ENCODE results near the gene CACHD1. TPM values are rescaled to one million over a fixed set of nuclear protein-coding genes. Genes with fewer than 3 reads are reported as not detected.

The CACHD1 gene
- total RNA-seq, 1 donor from 2014 or later: 14.2 TPM

GRCh38 chr1:64523413-64524337 is 53.7 kb downstream of the CACHD1 start:
- DNase-seq (ENCODE audit: low spot score): no peak

- DNase-seq (ENCODE audit: low spot score): no peak
Measured at GRCh38 chr1:64524614-64525013, 54.7 kb downstream of the CACHD1 start.

- DNase-seq (ENCODE audit: low spot score): no peak
Measured at GRCh38 chr1:64525116-64525686, 55.3 kb downstream of the CACHD1 start.

GRCh38 chr1:64526312-64526711 is 56.4 kb downstream of the CACHD1 start:
- no peak for DNase-seq (ENCODE audit: low spot score)

DNA sequence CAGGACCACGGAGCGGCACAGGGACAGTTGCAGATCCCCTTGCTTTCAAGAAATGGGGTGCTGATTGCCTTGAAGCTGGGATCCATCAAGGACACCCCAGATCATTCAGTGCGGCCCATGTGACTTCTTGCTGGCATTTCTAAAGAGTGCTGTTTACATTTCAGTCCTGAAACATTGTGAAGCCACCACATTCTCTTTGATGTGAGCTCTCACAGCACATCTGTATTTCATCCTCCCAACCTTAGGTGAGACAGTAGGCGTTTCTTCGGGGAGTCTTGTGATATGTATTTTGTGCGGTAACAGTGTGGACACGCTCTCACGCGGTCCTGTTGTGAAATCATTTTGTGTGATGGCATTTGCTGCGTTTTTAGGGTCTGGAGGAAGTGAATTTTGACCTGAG is 57.2 kb downstream of the CACHD1 start:
- no peak for DNase-seq (ENCODE audit: low spot score)

- DNase-seq (ENCODE audit: low spot score): no peak
Measured at GRCh38 chr1:64527786-64528185, 57.9 kb downstream of the CACHD1 start.

GRCh38 chr1:64530969-64531692 is 61.2 kb downstream of the CACHD1 start:
- no peak for DNase-seq (ENCODE audit: low spot score)

GRCh38 chr1:64532646-64533045 is 62.7 kb downstream of the CACHD1 start:
- DNase-seq (ENCODE audit: low spot score): no peak

DNA sequence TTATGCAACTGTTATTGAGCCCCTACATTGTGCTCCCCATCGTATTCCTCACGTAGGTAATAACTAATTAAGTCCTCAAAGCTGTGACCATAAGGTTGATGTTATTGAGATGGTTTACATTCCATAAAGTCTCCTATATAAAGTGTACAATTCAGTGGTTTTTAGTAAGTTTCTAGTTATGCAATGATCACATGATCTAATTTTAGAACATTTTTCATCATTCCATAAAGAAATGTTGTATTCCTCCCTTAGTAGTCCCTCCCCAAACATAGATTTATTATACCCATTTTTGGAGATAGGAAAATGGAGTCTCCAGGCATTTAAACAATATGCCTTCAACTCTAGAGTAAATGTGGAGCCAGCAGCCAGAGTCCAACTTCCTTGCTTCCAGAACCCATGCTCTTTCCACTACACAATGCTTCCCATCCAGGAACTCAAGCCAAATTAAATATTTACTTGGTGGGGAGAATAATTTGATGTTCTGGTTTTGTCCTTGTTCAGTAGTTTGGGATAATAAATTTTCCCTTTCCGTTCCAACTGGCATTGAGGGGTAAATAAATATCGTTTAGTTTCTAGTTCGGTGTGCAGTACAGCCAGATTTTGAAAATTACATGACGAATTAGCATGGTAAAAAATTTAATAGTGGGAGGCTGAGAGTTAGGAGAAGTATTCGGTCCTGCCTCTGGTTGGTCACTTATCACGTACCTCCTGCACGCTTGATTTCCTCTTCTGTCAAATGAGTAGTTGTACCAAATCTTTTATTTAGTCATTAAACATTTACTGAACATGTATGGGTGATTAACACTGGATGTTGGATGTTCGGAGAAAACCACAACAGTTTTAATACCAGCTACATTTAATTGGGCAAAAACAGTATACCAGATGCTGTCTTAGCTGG is 66.3 kb downstream of the CACHD1 start:
- DNase-seq (ENCODE audit: low spot score): no peak

DNA sequence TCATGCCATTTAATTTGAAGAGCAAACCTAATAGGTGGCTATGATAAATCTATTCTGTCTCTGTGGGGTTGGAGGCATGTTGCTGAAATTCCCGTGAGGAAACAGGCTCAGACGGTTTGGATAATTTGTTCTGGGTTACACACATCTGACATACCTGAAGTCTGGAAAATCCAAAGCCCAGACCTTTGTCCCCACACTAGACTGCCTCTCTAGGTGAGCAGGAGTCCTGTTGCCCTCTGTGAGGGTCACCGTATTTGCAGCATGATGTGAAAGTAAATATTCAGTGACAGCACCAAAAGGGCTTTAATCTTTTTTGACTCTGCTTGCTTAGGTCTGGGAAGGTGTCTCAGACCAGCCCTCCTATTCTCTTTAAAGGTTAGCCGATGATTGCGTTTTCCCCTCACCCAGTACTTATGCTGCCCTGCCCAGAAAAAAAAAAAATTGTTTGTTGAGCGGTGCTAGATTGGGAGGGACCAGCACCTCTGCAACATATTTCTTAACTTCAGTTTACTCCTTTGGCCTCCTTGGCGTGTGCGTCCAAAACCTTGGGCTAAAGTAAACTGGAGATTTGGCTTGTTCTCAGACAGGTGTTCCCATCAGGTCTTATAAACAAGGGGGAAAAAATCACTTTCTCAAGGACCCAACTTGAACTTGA is 67.0 kb downstream of the CACHD1 start:
- no peak for DNase-seq (ENCODE audit: low spot score)

- no peak for DNase-seq (ENCODE audit: low spot score)
Measured at GRCh38 chr1:64537942-64538341, 68.0 kb downstream of the CACHD1 start.

DNA sequence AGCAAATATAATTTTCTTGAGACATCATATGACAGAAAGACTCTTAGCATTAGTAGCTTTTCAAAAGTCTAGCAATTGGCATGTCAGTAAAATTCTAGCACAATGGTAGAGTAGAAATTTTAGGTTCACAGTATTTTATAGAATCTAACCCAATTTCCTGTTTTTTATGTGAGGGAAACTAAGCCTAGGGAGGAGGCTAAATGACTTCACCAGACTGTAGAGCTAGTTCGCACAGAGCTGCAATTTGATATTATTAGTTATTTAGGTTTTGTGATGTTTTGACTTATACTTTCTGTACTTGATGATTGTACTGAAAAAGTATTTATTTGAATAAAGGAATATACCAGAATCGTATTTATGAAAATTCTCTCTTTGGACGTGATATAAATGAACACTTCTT is 68.5 kb downstream of the CACHD1 start:
- no peak for DNase-seq (ENCODE audit: low spot score)

DNA sequence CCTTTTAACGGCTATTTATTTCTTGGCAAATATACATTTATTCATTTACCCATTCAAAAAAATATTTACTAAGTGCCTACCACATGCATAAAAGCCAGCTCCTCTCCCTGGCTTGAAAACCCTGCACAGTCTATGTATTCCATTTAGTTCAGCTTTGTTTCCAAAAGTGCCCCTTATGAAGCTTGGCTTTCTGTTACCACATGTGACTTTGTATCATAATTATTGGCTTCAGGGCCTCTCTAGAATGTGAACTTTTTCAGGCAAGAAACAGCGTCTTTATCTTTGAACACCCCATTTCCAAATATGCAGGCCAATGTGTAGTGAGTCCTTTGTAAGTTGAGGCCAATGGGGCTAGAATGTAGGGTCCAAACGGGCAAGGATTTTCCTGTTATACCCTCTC is 69.4 kb downstream of the CACHD1 start:
- no peak for DNase-seq (ENCODE audit: low spot score)

- peak; percentile 57 for DNase-seq (ENCODE audit: low spot score)
Measured at GRCh38 chr1:64539781-64540218, 69.9 kb downstream of the CACHD1 start.

DNA sequence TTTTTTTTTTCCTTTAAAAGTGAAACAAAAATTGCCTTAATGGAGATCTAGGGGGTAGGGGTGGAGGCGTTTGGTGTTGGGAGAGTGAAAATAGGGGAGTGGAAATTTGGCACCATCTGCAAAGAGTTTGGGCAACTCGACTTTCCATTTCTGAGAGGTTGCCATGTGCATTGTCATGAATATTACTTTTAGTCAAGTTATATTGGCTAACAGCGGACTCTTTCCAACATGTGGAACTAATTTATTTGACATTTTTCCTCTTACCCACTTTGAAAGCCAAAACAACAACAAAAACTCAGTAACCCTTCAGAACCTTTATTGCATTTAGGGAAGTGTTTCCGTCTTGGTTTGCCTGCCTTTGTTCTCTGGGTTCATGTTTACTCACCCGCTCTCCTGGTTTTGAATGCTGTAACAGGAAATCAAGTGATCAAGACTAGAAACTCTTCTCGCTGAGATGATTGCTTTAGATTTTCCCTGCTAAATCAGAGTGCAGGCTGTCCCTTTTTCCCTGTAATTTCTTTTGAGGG is 70.4 kb downstream of the CACHD1 start:
- no peak for DNase-seq (ENCODE audit: low spot score)

DNA sequence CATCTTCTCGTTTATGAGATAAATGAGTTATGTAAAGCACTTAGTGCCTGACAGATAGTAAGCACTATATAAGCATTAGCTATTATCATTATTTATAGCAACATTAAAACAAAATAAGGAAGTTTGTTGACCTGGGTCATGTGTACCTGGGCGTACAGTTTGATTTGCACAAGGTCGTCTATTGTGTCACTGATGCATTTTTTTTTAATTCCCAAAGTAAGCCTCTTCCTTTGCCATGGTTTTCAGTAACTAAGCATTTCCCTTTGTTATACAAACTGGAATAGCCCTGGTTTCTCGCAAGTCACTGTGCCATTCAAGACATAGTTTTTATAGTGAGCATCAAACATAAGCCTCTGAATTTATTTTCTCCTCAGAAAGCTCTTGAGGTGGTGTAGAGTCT is 72.2 kb downstream of the CACHD1 start:
- no peak for DNase-seq (ENCODE audit: low spot score)

- no peak for DNase-seq (ENCODE audit: low spot score)
Measured at GRCh38 chr1:64543831-64544230, 73.9 kb downstream of the CACHD1 start.

DNA sequence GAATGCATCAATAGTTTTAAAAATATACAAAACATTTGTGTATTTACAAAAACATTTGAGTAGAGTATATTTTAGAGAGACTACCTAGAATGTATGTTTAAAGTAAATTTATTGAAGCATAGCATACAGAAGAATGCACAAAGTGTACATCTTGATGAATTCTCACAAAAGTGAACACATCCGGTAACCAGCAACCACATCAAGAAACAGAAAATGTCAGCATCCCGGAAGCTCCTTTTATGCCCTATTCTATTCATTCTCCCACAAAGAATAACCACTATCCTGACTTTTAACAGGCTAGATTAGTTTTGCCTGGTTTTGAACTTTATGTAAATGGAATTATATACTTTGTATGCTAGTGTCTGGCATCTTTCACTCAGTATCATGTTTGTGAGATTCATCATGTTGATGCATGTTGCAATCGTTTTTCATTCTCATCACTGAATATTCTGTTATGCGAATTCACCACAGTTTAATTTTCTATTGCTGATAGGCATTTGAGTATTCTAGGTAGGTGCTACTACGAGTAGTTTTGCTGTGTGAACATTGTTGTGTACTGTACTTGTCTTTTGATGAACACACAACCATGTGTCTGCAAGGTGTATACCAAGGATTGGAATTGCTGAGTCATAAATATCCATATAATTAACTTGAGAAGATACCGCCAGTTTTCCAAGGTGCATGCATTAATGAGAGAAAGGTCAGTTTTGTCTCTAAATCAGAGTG is 75.4 kb downstream of the CACHD1 start:
- DNase-seq (ENCODE audit: low spot score): no peak

GRCh38 chr1:64546013-64546412 is 76.1 kb downstream of the CACHD1 start:
- no peak for DNase-seq (ENCODE audit: low spot score)
